Subcutaneous adipose tissue (tissue), 4 donors: ENCODE results near the gene IWS1. TPM values are rescaled to one million over a fixed set of nuclear protein-coding genes. Genes with fewer than 3 reads are reported as not detected.

Source experiments
- total RNA-seq, 4 donors: library from RNA; depleted of rRNA; stranded (reverse); fragments of >200 nt; gene quantifications; one replicate each; pipeline ENCODE4 v1.1.0, GENCODE V29; 2016
- TF ChIP-seq, protein P1 (sequence below): fragments of 450-650 bp; IDR thresholded peaks from one replicate; pipeline ENCODE4 v1.5.1; 2016; ENCODE audit warnings: low read depth, mild to moderate bottlenecking, control low read depth, antibody characterized with exemption, moderate library complexity

Gene IWS1
- total RNA-seq, 4 donors from 2014 or later, result 27.2 to 42.7 (median 34.9) TPM

DNA sequence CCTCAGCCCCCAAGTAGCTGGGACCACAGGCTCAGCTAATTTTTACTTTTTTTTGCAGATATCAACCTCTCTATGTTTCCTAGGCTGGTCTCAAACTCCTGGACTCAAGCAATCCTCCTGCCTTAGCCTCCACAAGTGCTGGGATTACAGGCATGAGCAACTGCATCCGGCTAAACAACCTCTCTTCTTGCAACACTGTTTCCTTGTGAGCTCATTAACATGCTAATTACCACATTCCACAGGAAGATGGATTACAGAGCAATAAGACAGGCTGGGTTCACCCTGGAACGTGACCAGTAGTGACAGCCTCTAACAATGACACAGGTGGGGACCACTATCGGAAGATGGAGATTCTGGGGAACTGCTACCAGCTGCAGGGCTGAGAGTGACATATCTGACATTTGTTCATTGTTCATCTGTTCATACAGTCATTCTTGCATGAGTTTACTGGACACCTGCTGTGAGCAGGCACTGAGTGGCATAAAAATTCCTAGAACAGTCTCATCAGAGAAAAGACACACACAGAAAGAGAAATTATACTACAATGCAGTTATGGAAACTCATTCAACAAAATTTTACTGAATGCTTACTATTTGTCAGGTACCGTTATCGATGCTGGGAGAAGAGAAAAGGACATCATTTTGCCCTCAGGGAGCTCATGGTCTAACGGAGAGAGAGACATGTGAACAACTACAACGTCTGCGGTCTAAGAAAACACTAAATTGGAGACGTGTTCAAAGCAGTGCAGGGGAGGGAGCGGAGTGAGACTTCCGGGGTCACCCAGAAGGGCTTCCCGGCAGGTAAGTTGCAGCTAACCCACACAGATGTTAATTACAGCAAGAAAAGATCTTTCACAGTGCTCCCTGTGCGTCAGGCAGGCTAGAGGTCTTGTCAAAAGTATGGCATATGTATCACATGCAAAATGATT lies 70.5 kb downstream of the IWS1 start:
- TF ChIP-seq, protein P1, sequence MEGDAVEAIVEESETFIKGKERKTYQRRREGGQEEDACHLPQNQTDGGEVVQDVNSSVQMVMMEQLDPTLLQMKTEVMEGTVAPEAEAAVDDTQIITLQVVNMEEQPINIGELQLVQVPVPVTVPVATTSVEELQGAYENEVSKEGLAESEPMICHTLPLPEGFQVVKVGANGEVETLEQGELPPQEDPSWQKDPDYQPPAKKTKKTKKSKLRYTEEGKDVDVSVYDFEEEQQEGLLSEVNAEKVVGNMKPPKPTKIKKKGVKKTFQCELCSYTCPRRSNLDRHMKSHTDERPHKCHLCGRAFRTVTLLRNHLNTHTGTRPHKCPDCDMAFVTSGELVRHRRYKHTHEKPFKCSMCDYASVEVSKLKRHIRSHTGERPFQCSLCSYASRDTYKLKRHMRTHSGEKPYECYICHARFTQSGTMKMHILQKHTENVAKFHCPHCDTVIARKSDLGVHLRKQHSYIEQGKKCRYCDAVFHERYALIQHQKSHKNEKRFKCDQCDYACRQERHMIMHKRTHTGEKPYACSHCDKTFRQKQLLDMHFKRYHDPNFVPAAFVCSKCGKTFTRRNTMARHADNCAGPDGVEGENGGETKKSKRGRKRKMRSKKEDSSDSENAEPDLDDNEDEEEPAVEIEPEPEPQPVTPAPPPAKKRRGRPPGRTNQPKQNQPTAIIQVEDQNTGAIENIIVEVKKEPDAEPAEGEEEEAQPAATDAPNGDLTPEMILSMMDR, result no peak

DNA sequence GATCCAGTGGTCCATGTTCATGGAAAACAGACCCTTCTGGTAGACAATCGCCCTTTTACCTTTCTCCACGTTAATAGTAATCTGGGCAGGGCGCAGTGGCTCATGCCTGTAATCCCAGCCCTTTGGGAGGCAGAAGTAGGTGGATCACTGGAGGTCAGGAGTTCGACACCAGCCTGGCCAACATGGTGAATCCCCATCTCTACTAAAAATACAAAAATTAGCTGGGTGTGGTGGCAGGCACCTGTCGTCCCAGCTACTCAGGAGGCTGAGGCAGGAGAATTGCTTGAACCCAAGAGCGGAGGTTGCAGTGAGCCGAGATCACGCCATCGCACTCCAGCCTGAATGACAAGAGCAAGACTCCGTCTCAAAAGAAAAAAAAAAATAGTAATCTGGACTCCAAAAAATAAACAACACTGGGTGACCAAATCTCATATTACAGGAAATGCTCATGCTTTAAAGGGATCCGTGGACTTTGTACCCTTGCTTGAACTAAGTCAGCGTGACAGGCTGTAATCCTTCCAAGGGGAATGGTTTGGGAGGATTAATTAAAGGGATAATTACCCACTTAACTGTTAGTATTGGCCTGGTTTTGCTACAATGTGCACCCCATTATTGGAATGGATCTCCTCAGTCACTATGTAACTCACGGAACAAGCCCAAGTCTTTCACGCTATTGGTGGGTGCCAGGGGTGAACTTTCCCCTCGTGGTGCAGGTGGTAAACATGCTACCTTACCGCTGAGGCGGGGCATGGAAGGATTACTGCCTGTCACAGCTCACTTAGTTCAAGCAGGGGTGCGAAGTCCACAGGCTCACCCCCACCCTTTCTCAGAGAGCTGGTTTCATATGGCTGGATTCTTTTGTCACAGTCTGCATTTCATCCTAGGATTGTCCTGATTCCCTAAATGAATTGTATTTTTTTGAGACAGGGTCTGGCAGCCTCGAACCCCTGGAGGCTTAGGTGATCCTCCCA lies 71.4 kb downstream of the IWS1 start:
- TF ChIP-seq, protein P1, result no peak

DNA sequence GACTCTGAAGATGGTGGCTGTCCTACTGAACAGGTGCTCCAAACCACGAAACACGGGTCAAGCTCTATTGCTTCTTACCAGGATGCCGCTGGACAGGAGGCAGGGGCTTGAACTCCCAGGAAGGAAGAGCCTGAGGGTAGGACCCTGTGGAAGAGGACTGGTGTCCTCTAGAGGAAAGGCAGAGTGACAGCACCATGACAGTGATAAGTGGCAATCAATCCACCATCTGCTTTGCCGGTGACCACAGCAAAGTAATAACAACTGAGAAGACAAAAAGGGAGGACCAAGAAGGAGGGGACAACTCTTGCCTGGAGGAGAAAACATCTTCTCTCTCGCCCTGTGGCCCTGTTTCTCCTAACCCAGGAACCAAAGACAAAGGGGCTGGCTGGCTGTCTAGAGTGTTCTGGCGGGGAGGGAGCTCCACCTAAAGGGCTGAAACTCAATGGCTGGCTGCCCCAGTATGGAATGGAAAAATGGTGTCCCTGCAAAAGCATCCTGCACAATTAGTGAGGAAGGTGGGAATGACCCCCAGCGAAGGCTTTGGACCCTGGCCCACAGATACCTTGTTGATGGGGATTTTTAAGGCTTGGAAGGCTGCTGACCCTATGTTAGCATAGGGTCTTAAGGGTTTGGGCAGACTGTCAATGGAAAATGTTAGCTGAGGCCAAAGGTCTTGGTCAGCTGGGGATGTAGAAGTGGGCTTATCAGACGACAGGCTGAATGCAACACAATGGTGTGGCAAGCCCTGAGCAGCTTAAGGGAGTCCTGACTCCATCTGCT lies 72.7 kb downstream of the IWS1 start:
- TF ChIP-seq, protein P1, result no peak

DNA sequence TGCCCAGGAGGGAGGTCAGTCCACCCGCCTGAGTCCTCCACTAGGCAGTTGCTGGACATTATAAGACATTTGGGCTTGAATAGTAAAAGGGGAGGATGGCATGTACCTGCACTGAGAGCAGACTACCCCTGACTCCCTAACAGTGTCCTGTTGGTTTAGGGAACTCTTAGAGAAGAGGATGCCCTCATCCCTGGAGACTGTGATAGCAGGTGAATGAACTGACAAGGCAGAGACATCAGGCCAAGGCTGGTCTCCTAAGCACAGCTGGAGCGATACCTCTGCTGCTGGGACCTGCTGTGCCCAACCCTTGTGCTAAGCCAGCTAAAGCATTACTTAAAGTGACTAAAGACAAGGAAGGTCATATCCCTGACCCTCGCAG lies 73.3 kb downstream of the IWS1 start:
- TF ChIP-seq, protein P1, result no peak

DNA sequence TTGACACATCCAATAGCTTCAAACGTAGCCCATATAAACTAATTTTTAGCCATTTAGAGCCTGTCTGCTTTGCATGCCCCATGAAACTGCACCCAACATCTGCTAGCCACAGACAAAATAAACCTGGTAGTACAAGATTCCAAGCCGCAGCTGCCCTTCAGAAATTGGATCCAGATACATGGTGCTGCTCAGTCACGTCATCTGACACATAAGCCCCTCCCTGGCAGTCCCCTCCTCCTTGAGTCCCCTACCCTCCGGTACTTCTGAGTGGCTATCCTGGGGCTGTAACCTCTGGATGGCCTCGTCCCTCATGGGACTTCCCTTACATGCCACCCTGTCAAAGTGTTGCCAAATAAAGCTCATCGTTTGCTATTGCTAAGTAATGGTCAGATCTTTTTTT lies 74.3 kb downstream of the IWS1 start:
- TF ChIP-seq, protein P1, result no peak

DNA sequence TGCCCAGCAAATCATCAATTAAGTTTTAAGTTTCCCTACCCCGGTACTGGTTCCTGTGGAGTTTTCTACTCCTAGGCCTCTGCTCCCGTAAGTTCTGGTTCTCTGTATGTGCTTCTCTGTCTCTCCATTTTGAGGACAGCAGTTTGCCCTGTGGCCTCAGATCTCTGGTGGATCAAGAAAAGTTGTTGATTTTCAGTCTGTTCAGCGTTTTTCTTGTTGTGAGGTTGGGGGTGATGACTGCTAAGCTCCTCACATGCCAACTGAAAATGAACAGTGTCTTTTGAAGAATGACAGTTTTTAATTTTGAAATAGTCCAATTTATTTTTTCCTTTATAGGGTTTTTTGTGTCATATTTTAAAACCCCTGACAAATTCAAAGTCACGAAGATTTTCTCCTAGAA lies 76.4 kb downstream of the IWS1 start:
- TF ChIP-seq, protein P1, result no peak
